HG03558 (cell line): ENCODE measurements around the gene AGPAT2.

Experiments used
- ATAC-seq: cut with Tn5 transposase; IDR thresholded peaks from one replicate; pipeline ENCODE4 v1.9.1; 2021; ENCODE audit warnings: moderate number of reproducible peaks; ENCODE audit not compliant: unreplicated experiment; ENCODE audit errors: extremely low read depth

Gene AGPAT2

GRCh38 chr9:136665704-136666371 is 21.4 kb downstream of the AGPAT2 start:
- ATAC-seq, result no peak

- no peak for ATAC-seq
Measured at GRCh38 chr9:136665111-136665703, 22.1 kb downstream of the AGPAT2 start.

- no peak for ATAC-seq
Measured at GRCh38 chr9:136664000-136664915, 23.0 kb downstream of the AGPAT2 start.

- no peak for ATAC-seq
Measured at GRCh38 chr9:136662656-136663581, 24.3 kb downstream of the AGPAT2 start, which contains the start of gene EGFL7. Gene EGFL7, plus strand, starts transcription at chr9:136662916. Its CDS starts 5,367 bp downstream, at chr9:136668283.

GRCh38 chr9:136662326-136662655 is 25.0 kb downstream of the AGPAT2 start:
- ATAC-seq, result no peak

GRCh38 chr9:136661641-136662325 is 25.5 kb downstream of the AGPAT2 start:
- ATAC-seq, result no peak

- no peak for ATAC-seq
Measured at GRCh38 chr9:136660971-136661550, 26.2 kb downstream of the AGPAT2 start.

- no peak for ATAC-seq
Measured at GRCh38 chr9:136659861-136660784, 27.1 kb downstream of the AGPAT2 start.

GRCh38 chr9:136658849-136659535 is 28.3 kb downstream of the AGPAT2 start:
- ATAC-seq, result no peak

GRCh38 chr9:136657974-136658848 is 29.0 kb downstream of the AGPAT2 start:
- ATAC-seq, result no peak

- no peak for ATAC-seq
Measured at GRCh38 chr9:136656795-136657611, 30.3 kb downstream of the AGPAT2 start.

- no peak for ATAC-seq
Measured at GRCh38 chr9:136656183-136656738, 31.0 kb downstream of the AGPAT2 start.

GRCh38 chr9:136655536-136656182 is 31.6 kb downstream of the AGPAT2 start:
- no peak for ATAC-seq

- ATAC-seq, result no peak
Measured at GRCh38 chr9:136654820-136655535, 32.3 kb downstream of the AGPAT2 start.
